Panc1 (cell line): Measurements from ENCODE around the gene TPGS1.

Experiments
- POLR2AphosphoS5 ChIP-seq: IDR thresholded peaks from 2 replicates; pipeline ENCODE4 v1.6.1; 2012; ENCODE audit warnings: mild to moderate bottlenecking, low read depth, low read length, moderate library complexity
- SIN3A ChIP-seq: IDR thresholded peaks from 2 replicates; pipeline ENCODE4 v1.6.1; 2012; ENCODE audit warnings: low read depth, mild to moderate bottlenecking, low read length, moderate library complexity, borderline replicate concordance; ENCODE audit not compliant: insufficient read depth
- TCF7L2 ChIP-seq: IDR thresholded peaks from 2 replicates; pipeline ENCODE4 v1.6.1; 2011; ENCODE audit warnings: mild to moderate bottlenecking, low read depth, low read length, inconsistent platforms
- TF ChIP-seq, protein P1 (sequence below), 2 experiments: IDR thresholded peaks; 2 replicates each; pipeline ENCODE4 v1.6.1; 2011 to 2012; ENCODE audit warnings: low read depth in 2 of 2, control low read depth in 1 of 2, low read length in 1 of 2, mild to moderate bottlenecking in 1 of 2, moderate library complexity in 1 of 2; ENCODE audit not compliant: insufficient read depth in 1 of 2
- TF ChIP-seq, protein P2 (sequence below): fragments of 450-650 bp; IDR thresholded peaks from 2 replicates; pipeline ENCODE4 v1.5.1; 2017; ENCODE audit warnings: mild to moderate bottlenecking

DNA sequence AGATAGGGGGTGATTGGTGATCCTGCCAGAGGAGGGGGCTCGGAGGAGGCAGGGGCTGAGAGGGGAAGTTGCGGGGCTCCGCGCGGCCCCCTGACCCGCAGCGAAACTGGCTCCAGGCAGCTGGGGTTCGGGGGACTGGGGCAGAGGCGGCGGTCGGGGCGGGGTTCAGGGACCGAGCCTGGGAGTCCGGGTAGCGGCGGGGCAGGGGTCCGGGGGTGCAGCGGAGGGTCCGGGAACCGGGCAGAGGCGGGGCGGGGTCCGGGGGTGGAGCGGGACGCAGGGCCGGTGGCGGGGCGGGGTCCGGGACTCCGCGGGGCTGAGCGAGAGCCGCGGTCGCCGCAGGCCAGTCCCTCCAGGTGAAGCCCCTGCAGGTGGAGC is 9.8 kb upstream of the TPGS1 start:
- TF ChIP-seq, protein P1, sequence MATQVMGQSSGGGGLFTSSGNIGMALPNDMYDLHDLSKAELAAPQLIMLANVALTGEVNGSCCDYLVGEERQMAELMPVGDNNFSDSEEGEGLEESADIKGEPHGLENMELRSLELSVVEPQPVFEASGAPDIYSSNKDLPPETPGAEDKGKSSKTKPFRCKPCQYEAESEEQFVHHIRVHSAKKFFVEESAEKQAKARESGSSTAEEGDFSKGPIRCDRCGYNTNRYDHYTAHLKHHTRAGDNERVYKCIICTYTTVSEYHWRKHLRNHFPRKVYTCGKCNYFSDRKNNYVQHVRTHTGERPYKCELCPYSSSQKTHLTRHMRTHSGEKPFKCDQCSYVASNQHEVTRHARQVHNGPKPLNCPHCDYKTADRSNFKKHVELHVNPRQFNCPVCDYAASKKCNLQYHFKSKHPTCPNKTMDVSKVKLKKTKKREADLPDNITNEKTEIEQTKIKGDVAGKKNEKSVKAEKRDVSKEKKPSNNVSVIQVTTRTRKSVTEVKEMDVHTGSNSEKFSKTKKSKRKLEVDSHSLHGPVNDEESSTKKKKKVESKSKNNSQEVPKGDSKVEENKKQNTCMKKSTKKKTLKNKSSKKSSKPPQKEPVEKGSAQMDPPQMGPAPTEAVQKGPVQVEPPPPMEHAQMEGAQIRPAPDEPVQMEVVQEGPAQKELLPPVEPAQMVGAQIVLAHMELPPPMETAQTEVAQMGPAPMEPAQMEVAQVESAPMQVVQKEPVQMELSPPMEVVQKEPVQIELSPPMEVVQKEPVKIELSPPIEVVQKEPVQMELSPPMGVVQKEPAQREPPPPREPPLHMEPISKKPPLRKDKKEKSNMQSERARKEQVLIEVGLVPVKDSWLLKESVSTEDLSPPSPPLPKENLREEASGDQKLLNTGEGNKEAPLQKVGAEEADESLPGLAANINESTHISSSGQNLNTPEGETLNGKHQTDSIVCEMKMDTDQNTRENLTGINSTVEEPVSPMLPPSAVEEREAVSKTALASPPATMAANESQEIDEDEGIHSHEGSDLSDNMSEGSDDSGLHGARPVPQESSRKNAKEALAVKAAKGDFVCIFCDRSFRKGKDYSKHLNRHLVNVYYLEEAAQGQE (IDR thresholded peaks at IDR 0.05; ENCODE audit: insufficient read depth in 1 of 2, low read depth in 2 of 2, low read length in 1 of 2): no peak
- TF ChIP-seq, protein P2, sequence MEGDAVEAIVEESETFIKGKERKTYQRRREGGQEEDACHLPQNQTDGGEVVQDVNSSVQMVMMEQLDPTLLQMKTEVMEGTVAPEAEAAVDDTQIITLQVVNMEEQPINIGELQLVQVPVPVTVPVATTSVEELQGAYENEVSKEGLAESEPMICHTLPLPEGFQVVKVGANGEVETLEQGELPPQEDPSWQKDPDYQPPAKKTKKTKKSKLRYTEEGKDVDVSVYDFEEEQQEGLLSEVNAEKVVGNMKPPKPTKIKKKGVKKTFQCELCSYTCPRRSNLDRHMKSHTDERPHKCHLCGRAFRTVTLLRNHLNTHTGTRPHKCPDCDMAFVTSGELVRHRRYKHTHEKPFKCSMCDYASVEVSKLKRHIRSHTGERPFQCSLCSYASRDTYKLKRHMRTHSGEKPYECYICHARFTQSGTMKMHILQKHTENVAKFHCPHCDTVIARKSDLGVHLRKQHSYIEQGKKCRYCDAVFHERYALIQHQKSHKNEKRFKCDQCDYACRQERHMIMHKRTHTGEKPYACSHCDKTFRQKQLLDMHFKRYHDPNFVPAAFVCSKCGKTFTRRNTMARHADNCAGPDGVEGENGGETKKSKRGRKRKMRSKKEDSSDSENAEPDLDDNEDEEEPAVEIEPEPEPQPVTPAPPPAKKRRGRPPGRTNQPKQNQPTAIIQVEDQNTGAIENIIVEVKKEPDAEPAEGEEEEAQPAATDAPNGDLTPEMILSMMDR: no peak
- TF ChIP-seq POLR2AphosphoS5 (no peak), SIN3A (no peak), TCF7L2 (no peak)
